H9 (cell line): ENCODE results near the gene KLRC3. TPM values are rescaled to one million over a fixed set of nuclear protein-coding genes. Genes with fewer than 3 reads are reported as not detected.

Source experiments
- DNase-seq: peaks from one replicate; pipeline ENCODE4 v3.0.0-alpha.2; 2017
- H2AFZ ChIP-seq: one replicate; pipeline ENCODE4 v1.6.1; 2013; ENCODE audit warnings: mild to moderate bottlenecking, low read length, control low read depth, moderate library complexity
- H2AK5ac ChIP-seq: 2 replicates; pipeline ENCODE4 v1.6.1; 2013; ENCODE audit warnings: low read length, control low read depth, mixed read lengths; ENCODE audit not compliant: insufficient read length
- H2BK120ac ChIP-seq: one replicate; pipeline ENCODE4 v1.6.1; 2013; ENCODE audit warnings: low read depth, mild to moderate bottlenecking, low read length, control low read depth, inconsistent platforms; ENCODE audit not compliant: poor library complexity, severe bottlenecking
- H2BK12ac ChIP-seq: 2 replicates; pipeline ENCODE4 v1.6.1; 2013; ENCODE audit warnings: low read length, control low read depth, mixed read lengths, low read depth; ENCODE audit not compliant: insufficient read length
- H2BK15ac ChIP-seq: 2 replicates; pipeline ENCODE4 v1.6.1; 2013; ENCODE audit warnings: low read depth, low read length, control low read depth
- H2BK20ac ChIP-seq: one replicate; pipeline ENCODE4 v1.6.1; 2013; ENCODE audit warnings: low read depth, mild to moderate bottlenecking, low read length, control low read depth, inconsistent platforms; ENCODE audit not compliant: poor library complexity, severe bottlenecking
- H2BK5ac ChIP-seq: 2 replicates; pipeline ENCODE4 v1.6.1; 2013; ENCODE audit warnings: low read length, control low read depth, mixed read lengths; ENCODE audit not compliant: insufficient read length
- H3K14ac ChIP-seq: 2 replicates; pipeline ENCODE4 v1.6.1; 2013; ENCODE audit warnings: low read length, control low read depth; ENCODE audit not compliant: insufficient read depth
- H3K18ac ChIP-seq: 2 replicates; pipeline ENCODE4 v1.6.1; 2013; ENCODE audit warnings: low read depth, mild to moderate bottlenecking, mixed read lengths, low read length, control low read depth; ENCODE audit not compliant: insufficient read length
- H3K23ac ChIP-seq: 2 replicates; pipeline ENCODE4 v1.6.1; 2013; ENCODE audit warnings: low read length, control low read depth, mixed read lengths, low read depth; ENCODE audit not compliant: insufficient read length
- H3K23me2 ChIP-seq: 2 replicates; pipeline ENCODE4 v1.6.1; 2013; ENCODE audit warnings: low read depth, mild to moderate bottlenecking, mixed read lengths, low read length, control low read depth; ENCODE audit not compliant: insufficient read length, poor library complexity, severe bottlenecking
- H3K27ac ChIP-seq: 2 replicates; pipeline ENCODE4 v1.5.1; 2013; ENCODE audit warnings: low read length, control low read depth, mixed read lengths, low read depth; ENCODE audit not compliant: insufficient read length
- H3K27me3 ChIP-seq: 2 replicates; pipeline ENCODE4 v1.6.1; 2013; ENCODE audit warnings: low read length, control low read depth, inconsistent platforms; ENCODE audit not compliant: insufficient read depth
- H3K4ac ChIP-seq: 2 replicates; pipeline ENCODE4 v1.6.1; 2013; ENCODE audit warnings: low read depth, mild to moderate bottlenecking, control low read depth, inconsistent platforms, low read length, moderate library complexity
- H3K4me1 ChIP-seq: 2 replicates; pipeline ENCODE4 v1.6.1; 2013; ENCODE audit warnings: low read length, control low read depth, inconsistent platforms; ENCODE audit not compliant: insufficient read depth
- H3K4me2 ChIP-seq: 2 replicates; pipeline ENCODE4 v1.6.1; 2013; ENCODE audit warnings: low read length, control low read depth, mixed read lengths; ENCODE audit not compliant: insufficient read length, insufficient read depth
- H3K56ac ChIP-seq: 2 replicates; pipeline ENCODE4 v1.6.1; 2013; ENCODE audit warnings: low read depth, mild to moderate bottlenecking, mixed read lengths, low read length, control low read depth; ENCODE audit not compliant: insufficient read length
- H3K79me1 ChIP-seq: 2 replicates; pipeline ENCODE4 v1.6.1; 2013; ENCODE audit warnings: low read depth, mild to moderate bottlenecking, moderate library complexity, low read length, control low read depth, inconsistent platforms; ENCODE audit not compliant: insufficient read depth, poor library complexity, severe bottlenecking
- H3K79me2 ChIP-seq: 2 replicates; pipeline ENCODE4 v1.6.1; 2013; ENCODE audit warnings: low read length, control low read depth, inconsistent platforms; ENCODE audit not compliant: insufficient read depth
- H3K9ac ChIP-seq: 2 replicates; pipeline ENCODE4 v1.6.1; 2013; ENCODE audit warnings: low read length, control low read depth, mixed read lengths; ENCODE audit not compliant: insufficient read length; ENCODE audit errors: extremely low read depth
- H3K9me3 ChIP-seq: one replicate; pipeline ENCODE4 v1.6.1; 2013; ENCODE audit warnings: low read depth, low read length, inconsistent platforms; ENCODE audit not compliant: control insufficient read depth
- H3T11ph ChIP-seq: one replicate; pipeline ENCODE4 v1.6.1; 2013; ENCODE audit warnings: mild to moderate bottlenecking, low read length, control low read depth, inconsistent platforms
- H4K20me1 ChIP-seq: one replicate; pipeline ENCODE4 v1.6.1; 2013; ENCODE audit not compliant: control insufficient read depth, insufficient read length, insufficient read depth
- H4K5ac ChIP-seq: 2 replicates; pipeline ENCODE4 v1.6.1; 2013; ENCODE audit warnings: low read depth, mild to moderate bottlenecking, mixed read lengths, low read length, control low read depth; ENCODE audit not compliant: insufficient read length
- H4K8ac ChIP-seq: replicated peaks from 2 replicates; pipeline ENCODE4 v1.6.1; 2013; ENCODE audit warnings: low read length, control low read depth, mixed read lengths, low read depth; ENCODE audit not compliant: insufficient read length
- H4K91ac ChIP-seq: 2 replicates; pipeline ENCODE4 v1.6.1; 2013; ENCODE audit warnings: low read depth, mild to moderate bottlenecking, moderate library complexity, mixed read lengths, low read length, control low read depth; ENCODE audit not compliant: insufficient read length
- H3K27ac Mint-ChIP-seq, 3 experiments: 2 replicates in 2 of 3; 3 replicates in 1 of 3; pipeline ENCODE4 v1.8.0; 2020 to 2021; ENCODE audit warnings: mixed read lengths in 3 of 3, mild to moderate bottlenecking in 1 of 3, moderate library complexity in 1 of 3
- H3K27me3 Mint-ChIP-seq: 2 replicates; pipeline ENCODE4 v1.8.0; 2021; ENCODE audit warnings: low read depth, mild to moderate bottlenecking, moderate library complexity, mixed read lengths
- H3K36me3 Mint-ChIP-seq, 3 experiments: 2 replicates in 2 of 3; 3 replicates in 1 of 3; pipeline ENCODE4 v1.8.0; 2020 to 2021; ENCODE audit warnings: low read depth in 3 of 3, mixed read lengths in 3 of 3; ENCODE audit not compliant: insufficient read depth in 1 of 3
- H3K4me1 Mint-ChIP-seq, 2 experiments: 2 replicates each; pipeline ENCODE4 v1.8.0; 2020; ENCODE audit warnings: mixed read lengths in 2 of 2
- H3K4me3 Mint-ChIP-seq, 2 experiments: 2 replicates in 1 of 2; 3 replicates in 1 of 2; pipeline ENCODE4 v1.8.0; 2020 to 2021; ENCODE audit warnings: mild to moderate bottlenecking in 2 of 2, mixed read lengths in 2 of 2, moderate library complexity in 1 of 2
- H3K9me3 Mint-ChIP-seq, 2 experiments: 2 replicates in 1 of 2; 3 replicates in 1 of 2; pipeline ENCODE4 v1.8.0; 2020; ENCODE audit warnings: mild to moderate bottlenecking in 2 of 2, mixed read lengths in 2 of 2, moderate library complexity in 1 of 2
- CTCF ChIP-seq: fragments of 200-600 bp; sonication (generic); conservative IDR thresholded peaks from 3 replicates; pipeline ENCODE4 v1.8.0; 2021; ENCODE audit warnings: antibody characterized with exemption, mild to moderate bottlenecking
- WGBS: extraction: QIAGEN DNeasy Blood & Tissue Kit; methylation state at CpG from one replicate; pipeline ENCODE4 v1.1.7; 2013; ENCODE audit warnings: missing lambda C conversion rate, low lambda C conversion rate, mixed read lengths; ENCODE audit not compliant: insufficient read length; ENCODE audit errors: extremely low coverage; 5-methylcytosine and 5-hydroxymethylcytosine counted together
- total RNA-seq: library from RNA; stranded (reverse); gene quantifications from 2 replicates; pipeline ENCODE4 v1.2.1, GENCODE V29; 2021

KLRC3 gene
- total RNA-seq, 1 experiment from 2014 or later, result not detected

GRCh38 chr12:10469701-10470100 is 49.3 kb upstream of the KLRC3 start:
- peaks cover 0 to 4% of the 10 kb centered on the region in 2 experiments; a peak in 2 of 4 replicates for H3K4me1 Mint-ChIP-seq
- Histone ChIP-seq H2BK5ac (no peak overlapping the region), H4K20me1 (no peaks in the 10 kb centered on the region), H4K8ac (no peak overlapping the region), H3K23ac (no peak overlapping the region), H3K56ac (no peak overlapping the region), H3K4me2 (no peak overlapping the region), H3K4me1 (no peaks in the 10 kb centered on the region), H2BK15ac (no peak overlapping the region), H4K5ac (no peak overlapping the region), H3K79me1 (no peaks in the 10 kb centered on the region), H2AFZ (no peak overlapping the region), H3K14ac (no peak overlapping the region), H3K9me3 (no peaks in the 10 kb centered on the region), H3K79me2 (no peaks in the 10 kb centered on the region), H2AK5ac (no peak overlapping the region), H3K23me2 (no peaks in the 10 kb centered on the region), H2BK120ac (no peak overlapping the region), H4K91ac (no peak overlapping the region), H2BK12ac (no peak overlapping the region), H3T11ph (no peak overlapping the region), H3K9ac (no peak overlapping the region), H3K18ac (no peak overlapping the region), H3K4ac (no peak overlapping the region), H2BK20ac (no peak overlapping the region), H3K27ac (no peak overlapping the region), H3K27me3 (no peaks in the 10 kb centered on the region)
- peaks cover 0 to 2% of the 10 kb centered on the region in 2 experiments; a peak in 3 of 5 replicates for H3K9me3 Mint-ChIP-seq
- no peak overlapping the region for H3K4me3 Mint-ChIP-seq
- 0 out of 7 replicates have a peak, but pooled peaks cover 0 to 5% (median 0%) of the 10 kb centered on the region in 3 experiments for H3K36me3 Mint-ChIP-seq
- no peak for TF ChIP-seq CTCF
- H3K27me3 Mint-ChIP-seq, result no peaks in the 10 kb centered on the region
- no peak for DNase-seq
- no peak overlapping the region for H3K27ac Mint-ChIP-seq
- WGBS, result no CpG with 5 or more reads among the region's 1 CpG
